ENCODE data around the gene L3MBTL1.

DNA sequence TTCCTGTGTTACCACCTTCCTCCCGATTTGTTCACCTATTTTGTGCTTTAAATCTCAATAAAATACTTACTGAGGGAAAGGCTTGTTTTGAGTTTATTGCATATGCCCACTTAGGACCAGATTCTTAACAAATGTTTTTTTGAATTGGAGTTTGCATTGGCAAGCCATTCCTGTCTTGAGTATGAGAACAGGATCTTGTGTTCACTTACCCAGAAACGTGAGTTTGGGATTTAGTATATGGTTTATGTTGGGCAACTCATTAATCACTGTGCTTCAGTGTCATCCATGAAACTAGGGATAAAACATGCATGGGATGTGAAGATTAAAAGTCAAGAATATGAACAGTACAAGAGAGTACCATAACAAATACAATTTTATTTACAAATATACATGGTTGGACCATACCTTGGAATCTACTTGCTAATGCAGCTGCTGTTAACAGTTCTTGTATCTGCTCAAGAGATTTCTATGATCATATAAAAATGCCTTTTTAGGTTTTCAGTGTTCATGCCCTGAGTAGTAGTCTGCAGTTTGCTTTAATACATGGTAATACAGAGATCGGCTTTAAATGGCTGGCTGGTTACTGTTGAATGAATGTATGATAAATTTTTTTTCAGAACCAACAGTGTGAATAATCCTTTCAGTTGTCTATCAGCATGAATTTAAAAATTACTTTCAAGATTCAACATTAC, 43.8 kb upstream of the L3MBTL1 start:
- no peak for TF ChIP-seq POLR2A (IDR thresholded peaks at IDR 0.05)
- TF ChIP-seq, protein P1, sequence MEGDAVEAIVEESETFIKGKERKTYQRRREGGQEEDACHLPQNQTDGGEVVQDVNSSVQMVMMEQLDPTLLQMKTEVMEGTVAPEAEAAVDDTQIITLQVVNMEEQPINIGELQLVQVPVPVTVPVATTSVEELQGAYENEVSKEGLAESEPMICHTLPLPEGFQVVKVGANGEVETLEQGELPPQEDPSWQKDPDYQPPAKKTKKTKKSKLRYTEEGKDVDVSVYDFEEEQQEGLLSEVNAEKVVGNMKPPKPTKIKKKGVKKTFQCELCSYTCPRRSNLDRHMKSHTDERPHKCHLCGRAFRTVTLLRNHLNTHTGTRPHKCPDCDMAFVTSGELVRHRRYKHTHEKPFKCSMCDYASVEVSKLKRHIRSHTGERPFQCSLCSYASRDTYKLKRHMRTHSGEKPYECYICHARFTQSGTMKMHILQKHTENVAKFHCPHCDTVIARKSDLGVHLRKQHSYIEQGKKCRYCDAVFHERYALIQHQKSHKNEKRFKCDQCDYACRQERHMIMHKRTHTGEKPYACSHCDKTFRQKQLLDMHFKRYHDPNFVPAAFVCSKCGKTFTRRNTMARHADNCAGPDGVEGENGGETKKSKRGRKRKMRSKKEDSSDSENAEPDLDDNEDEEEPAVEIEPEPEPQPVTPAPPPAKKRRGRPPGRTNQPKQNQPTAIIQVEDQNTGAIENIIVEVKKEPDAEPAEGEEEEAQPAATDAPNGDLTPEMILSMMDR (IDR thresholded peaks at IDR 0.05): no peak

Data from right lobe of liver (tissue), 4 donors.